NCI-H146 (cell line): ENCODE results near the gene PEX6.
"Not testable (repeated sequence)": the region's sequence is repeated elsewhere in the genome, so short reads cannot be mapped to it uniquely, and the experiment has no call there.

Experiments used
- DNase-seq: peaks from one replicate; lab custom pipeline; 2025; lab: John Stamatoyannopoulos, UW

Gene PEX6

DNA sequence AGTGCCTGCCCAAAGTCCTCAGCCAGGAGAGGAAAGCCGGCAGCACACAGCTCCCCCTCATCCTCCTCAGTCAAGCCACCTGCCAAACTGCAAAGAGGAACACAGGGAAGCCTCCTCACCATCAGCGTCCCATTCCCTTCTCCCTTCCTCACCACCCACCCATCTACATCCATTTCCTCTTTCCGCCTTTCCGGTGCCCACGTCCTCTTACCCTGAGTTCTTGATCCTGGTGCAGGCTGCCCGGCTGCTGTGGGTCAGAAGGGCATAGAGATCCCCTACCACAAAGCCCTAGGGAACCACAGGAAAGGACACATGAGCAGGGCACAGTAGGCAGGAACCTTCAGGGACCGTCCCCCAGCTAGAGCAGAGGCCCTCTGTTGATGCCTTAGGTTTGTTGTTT lies 12.4 kb downstream of the PEX6 start:
- no peak for DNase-seq

DNA sequence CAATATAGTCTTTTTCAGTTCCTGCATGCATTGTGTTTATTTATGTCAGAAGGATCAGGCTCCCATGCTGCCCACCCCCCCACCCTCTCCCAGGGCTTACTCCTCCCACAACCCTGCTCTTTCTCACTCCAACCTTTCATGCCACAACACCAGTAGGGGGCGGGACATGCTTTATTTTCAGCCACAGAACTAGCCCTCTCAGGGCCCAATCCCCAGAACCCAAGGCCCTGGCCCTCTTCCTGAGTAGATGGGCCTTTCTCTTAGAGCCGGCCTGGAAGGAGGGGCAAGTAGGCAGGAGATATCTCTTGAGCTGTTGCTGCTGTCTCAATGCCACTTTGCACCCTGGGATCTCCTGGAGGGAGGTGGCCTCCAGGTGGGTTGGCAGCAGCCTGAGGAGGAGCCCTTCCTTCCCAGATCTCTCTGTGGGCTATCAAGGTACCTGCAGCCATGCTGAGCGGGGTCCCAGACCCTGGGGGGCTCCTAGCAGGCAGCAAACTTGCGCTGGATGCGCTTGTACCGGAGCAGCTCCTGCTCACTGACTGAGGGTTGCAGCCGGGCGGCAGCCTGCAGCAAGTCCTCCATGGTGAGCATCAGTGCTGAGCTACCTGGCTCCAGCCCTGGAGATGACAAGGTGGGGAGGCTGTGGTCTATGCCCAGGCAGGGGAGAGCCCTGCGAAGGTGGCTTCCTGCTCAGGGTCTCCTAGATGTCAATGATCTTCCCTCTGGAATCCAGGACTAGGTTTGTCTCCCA lies 15.0 kb downstream of the PEX6 start:
- DNase-seq = no peak

DNA sequence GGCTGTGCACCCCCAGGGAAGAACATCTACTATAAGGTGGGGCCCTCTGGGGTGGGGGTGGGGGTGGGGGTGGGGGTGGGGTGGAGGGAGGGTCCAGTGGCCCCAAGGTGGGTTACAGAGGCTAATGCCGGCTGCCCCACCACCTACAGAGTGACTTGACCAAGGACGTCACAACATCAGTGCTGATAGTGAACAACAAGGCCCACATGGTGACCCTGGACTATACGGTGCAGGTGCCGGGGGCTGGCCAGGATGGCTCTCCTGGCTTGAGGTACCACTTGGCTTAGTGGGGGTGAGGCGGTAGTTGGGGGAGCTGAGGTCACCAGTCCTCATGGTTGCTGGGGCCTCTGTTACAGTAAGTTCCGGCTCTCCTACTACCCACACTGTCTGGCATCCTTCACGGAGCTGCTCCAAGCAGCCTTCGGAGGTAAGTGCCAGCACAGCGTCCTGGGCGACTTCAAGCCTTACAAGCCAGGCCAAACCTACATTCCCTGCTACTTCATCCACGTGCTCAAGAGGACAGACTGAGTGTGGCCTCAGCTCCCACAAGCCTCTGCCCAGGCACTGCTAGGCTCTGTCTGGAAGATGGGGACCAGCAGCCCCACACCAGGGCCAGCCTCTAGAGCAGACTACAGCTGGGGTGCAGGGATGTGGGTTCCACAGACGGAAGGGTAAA lies 15.7 kb downstream of the PEX6 start:
- DNase-seq = no peak

DNA sequence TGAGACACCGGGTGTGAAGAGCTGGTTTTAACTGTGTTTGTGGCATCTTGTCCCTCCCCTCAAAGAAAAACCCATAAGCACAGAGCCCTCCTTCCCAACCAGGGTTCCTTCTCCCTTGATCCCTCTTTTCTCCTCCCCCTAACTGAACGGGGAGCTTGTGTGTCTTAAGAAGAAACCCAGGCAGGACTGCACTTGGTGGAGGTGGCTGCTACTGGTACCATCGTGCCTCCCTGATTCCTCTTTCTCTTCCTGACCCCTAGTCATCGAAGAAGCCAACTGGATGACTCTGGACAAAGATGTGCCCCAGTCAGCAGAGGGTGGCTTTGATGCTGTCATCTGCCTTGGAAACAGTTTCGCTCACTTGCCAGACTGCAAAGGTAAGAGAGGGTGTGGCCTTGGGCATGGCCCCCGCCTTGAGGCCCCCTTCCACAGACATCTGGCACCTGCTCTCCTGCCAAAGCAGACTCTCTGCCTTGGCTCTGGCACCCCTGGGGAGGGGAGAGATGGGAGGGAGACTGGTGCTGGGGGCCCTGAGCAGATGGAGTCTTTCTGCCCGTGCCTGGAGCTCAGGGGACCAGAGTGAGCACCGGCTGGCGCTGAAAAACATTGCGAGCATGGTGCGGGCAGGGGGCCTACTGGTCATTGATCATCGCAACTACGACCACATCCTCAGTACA lies 16.3 kb downstream of the PEX6 start:
- DNase-seq = no peak

DNA sequence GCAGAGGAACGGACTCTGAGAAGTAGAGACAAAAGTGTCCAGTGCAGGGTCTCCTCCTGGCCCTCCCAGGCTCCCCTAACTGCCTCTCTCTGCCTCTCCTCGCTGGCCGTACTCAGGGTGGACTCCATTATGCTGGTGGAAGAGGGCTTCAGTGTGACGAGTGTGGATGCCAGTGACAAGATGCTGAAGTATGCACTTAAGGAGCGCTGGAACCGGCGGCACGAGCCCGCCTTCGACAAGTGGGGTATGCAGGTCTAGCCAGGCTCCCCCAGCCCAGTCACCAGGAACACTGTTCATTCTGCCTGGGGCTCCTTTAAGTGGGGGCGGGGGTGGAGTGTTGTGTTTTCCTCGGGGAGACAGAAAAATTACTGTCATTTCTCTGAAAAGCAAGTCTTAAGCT lies 16.9 kb downstream of the PEX6 start:
- DNase-seq = no peak

DNA sequence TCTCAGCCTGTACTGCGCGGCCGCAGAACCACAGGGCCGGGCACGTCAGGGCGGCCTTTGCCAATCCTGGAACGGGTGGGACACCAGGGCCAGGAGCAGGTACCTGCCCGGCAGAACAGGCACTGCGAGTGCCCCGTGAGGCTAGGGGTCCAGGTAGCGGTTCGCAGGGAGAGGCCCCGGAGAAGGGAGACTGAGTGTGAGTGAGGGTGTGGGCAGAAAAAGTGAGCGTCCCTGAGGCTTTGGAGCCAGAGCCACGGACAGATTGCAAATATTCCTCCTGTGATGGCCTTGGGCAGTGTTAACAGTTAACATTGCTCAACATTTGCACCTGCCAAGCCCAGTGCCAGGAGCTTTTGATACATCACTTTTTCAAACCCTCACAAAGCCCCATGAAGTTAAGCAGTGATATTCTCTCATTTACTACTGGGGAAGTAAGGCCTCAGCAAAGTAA lies 17.9 kb downstream of the PEX6 start:
- no peak for DNase-seq

DNA sequence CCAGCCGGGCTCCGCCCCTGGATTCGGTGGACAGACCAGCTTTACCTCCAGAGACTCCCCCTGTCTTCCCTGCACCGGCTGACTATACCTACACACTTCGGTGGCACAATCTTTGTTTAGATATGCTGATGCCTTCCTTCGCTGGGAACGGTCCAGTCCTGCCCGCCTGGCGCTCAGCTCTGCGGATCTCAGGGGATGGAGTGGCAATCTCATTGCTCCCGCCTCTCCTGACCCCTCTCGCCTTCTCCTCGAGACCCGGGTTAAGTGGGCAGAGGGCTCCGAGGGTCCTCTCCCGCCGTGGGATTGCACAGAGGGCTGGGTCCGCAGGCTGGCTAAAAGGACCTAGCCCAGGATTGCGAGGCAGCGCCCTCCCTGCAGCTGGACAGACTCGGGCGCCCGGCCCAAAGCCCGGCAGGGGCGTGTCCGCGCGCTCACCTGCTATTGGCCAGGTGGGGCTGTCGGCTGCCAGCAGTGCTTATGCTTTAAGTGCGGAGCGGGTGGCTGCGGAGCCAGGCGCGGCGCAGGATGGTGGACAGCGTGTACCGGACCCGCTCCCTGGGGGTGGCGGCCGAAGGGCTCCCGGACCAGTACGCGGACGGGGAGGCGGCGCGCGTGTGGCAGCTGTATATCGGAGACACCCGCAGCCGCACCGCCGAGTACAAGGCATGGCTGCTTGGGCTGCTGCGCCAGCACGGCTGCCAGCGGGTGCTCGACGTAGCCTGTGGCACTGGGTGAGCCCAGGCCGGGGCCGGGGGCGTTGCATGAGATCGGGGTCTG lies 18.6 kb downstream of the PEX6 start, which contains the start of gene GNMT:
TSS of gene GNMT (plus strand) at position 512 of the 777 bp plus-strand sequence. CDS start at position 526, 14 bp downstream.
- DNase-seq = peak; percentile 87

DNA sequence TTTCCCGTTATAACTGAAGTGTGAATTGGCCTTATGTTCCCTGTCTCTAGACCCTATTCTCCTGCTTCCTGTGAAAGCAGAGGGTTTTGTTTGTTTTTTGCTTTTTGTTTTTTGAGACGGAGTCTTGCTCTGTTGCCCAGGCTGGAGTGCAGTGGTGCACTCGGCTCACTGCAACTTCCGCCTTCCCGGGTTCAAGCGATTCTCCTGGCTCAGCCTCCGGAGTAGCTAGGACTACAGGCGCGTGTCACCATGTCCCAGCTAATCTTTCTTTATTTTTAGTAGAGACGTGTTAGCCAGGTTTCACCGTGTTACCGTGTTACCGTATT lies 19.1 kb downstream of the PEX6 start:
- no peak for DNase-seq

DNA sequence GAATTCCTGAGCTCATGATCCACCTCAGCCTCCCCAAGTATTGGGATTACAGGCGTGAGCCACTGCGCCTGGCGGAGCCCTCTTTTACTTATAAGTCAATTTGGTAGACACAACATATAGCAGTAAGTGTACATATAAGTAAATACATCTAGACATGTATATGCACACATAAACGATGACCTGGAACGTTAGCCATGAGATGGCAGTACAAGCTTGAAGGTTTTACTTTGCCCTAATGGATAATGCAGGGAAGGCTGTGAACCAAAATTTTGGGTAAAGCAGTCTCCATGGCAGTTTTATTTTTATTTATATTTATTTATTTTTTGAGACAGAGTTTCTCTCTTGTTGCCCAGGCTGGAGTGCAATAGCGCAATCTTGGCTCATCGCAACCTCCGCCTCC lies 20.9 kb downstream of the PEX6 start:
- no peak for DNase-seq

DNA sequence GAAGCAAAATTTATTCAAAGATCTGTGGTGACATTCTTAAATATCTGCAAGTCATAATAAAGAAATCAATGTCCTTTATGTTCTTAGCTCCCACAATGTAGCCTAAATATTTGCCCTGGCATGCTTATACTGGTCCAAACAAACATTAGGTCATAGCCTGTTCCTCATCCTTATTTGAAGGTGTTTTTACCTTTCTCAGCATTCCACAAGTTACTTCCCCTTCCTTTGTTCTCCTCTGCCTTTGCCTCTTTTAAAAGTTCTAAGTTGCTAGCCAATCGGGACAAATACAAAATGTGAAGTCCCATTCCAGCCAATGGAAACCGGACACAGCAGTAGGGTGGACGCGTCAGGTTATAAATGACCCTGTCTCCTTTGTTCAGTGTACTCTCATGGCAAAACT lies 24.6 kb downstream of the PEX6 start:
- DNase-seq = not testable (repeated sequence)

DNA sequence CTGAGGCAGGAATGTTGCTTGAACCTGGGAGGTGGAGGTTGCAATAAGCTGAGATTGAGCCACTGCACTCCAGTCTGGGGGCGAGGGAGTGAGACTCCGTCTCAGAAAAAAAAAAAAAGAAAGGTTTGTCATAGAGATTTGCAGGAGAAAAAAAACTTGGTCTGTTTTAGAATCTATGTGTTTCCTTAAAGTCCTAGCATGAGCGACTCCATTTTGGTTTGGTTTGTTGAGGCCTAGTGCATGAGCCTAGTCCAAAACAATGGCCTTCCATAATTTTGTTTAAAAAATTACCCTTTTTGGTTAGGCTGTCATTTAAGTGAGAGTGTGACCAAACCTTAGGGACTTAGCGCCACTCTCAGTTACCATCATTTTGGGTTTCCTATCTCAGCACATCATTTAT lies 26.6 kb downstream of the PEX6 start:
- no peak for DNase-seq

DNA sequence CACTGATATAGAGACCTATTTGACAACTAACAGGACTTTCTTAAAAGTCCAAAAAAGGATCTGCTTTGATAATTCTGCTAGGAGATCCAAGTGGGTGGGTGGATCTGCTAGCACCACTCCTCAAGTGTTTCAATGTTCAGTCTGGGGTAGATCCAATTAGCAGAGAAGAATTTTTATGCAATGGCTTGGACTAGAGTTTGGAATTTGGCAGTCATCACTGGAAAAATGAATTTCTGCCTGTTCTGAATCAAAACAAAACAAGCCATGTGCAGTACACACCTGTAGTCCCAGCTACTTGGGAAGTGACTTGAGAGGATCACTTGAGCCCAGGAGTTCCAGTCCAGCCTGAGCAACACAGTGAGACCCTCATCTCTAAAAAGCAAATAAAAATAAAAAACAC lies 31.0 kb downstream of the PEX6 start:
- DNase-seq = no peak

DNA sequence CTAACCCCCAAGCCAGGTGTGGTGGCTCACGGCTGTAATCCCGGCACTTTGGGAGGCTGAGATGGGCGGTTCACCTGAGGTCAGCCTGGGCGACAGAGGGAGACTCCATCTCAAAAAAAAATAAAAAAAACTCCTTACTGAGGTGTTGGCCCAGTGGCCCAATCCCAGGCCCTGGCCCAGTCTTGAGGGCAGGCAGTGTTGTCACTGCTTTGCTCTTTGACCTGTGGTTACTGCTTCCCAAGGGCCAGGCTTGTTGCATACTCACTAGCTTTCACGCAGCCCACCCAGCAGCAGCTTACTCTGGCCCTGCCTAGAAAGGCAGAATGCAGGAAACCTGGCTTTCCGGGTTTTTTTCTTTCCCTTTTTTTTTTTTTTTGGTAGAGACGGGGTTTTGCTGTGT lies 36.5 kb downstream of the PEX6 start:
- DNase-seq = no peak

DNA sequence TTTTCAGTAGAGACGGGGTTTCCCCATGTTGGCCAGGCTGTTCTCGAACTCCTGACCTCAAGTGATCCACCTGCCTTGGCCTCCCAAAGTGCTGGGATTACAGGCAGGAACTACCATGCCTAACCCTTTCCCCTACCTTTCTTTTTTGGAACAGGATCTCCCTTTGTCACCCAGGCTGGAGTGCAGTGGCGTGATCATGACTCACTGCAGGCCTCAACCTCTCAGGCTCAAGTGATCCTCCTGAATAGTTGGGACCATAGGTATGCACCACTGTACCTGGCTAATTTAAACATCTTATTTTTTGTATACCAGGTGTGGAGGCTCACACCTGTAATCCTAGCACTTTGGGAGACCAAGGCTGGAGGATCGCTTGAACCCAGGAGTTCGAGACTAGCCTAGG lies 37.6 kb downstream of the PEX6 start:
- not testable (repeated sequence) for DNase-seq

DNA sequence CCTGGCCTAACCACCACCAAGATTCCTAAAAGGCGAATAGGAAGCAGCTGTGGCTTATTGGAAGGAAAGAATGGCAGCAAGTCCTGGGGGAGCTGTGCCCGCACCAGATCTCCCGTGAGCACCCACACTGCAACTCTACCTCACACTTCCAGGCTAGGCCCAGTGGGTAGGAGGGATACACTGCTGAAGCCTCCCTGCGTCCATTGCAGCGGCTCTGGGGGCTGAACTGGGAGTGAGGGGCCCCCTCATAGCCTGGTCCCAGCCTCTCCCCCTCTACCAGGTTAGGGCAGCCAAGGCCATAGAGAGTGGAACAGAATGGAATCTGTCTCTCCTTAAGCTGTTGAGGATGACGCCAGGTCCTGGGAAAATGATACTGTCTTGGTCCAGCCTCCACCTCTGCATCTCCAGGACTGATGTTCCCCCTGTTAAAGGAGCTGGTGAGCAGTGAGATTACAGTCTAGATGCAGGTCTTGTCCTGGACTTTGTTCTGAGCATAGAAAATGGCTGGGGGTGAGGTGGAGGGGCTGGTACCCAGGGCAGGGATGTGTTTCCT lies 38.4 kb downstream of the PEX6 start:
- no peak for DNase-seq

DNA sequence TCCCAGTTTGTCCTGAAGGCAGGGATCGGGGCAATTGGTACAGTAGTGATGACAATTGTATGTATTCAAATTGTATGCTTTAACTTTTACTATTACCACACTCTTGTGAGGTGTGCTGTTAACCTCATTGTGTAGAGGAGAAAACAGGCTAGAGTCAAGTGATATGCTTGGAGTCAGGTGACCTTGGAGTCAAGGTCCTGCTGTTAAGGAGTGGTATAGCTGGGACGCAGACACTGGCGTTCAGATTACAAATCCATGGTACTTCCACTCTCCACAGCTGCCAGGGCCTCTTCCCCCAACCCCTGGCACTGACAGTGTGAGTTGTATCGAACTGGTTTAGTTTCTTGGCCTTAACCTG lies 39.2 kb downstream of the PEX6 start:
- no peak for DNase-seq

DNA sequence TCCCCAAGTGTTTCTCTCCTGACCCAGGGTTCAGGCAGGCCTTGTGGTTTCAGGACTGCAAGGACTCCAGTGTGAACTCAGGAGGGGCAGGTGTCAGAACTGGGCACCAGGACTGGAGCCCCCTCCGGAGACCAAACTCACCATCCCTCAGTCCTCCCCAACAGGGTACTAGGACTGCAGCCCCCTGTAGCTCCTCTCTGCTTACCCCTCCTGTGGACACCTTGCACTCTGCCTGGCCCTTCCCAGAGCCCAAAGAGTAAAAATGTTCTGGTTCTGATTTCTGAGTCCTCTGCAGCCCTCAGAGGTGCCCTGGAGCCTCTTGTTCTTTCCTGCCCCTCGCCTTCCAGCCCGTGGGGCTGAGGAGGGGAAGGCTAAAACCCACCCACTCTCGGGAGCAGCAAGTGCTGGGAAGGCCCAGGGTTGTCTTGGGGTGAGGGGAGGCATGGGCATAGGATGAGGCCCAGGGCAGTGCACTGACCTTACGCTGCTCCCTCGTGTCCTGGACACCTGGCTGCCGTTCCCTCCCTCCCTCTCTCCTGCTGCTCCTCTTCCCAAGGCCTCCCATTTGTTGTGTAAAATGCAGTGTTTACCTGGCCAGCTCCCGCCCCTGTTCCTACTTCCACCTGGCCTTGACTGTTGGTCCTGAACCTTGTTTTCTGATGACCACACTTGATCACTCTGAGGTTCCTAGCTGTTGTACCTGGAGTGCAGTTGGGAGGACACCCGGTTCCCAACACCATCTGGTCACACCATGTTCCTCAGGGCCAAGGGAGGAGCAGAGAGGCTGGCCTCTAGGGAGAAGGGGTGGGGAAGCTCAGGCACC lies 39.8 kb downstream of the PEX6 start:
- DNase-seq = no peak

DNA sequence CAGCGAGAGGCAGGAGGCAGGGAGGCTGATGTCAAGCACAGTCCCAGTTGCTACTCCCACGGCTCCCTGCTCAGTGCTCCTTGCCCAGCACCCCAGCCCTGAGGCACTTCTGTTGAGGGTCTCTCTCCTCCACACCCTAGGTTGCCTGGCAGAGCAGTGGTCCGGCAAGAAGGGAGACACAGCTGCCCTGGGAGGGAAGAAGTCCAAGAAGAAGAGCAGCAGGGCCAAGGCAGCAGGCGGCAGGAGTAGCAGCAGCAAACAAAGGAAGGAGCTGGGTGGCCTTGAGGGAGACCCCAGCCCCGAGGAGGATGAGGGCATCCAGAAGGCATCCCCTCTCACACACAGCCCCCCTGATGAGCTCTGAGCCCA lies 40.6 kb downstream of the PEX6 start:
- DNase-seq = no peak

DNA sequence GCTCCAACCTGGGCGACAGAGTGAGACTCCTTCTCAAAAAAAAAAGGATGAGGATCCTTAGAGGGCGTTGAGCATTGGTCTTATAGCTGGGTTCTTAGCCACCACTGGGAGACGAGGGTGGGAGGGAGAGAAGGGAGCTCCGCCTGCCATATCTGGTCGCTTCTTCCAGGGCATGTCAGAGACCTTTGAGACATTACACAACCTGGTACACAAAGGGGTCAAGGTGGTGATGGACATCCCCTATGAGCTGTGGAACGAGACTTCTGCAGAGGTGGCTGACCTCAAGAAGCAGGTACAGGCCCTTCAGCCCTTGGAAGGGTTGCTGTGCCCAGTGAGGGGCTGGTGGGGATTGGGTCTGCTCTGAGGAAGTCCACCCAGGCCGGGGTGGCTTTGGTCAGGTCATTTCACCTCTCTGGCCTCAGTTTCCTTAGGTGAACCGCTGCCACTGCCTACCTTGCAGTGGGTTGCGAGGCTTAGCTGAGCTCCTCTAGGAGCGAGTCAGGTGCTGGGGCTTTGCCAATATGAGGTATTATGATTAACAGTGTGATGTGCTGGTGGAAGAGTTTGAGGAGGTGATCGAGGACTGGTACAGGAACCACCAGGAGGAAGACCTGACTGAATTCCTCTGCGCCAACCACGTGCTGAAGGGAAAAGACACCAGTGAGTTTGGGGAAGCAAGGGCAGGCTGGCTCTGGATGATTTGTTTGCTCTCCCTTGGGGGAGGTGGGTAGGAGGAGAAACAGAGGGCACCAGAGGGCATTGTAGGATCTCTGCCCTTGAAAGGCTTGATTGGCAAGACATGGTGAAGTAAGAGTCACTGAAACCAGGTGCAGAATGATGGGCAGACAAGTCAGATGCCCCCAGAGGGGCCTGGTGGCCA lies 41.2 kb downstream of the PEX6 start:
- DNase-seq = no peak

DNA sequence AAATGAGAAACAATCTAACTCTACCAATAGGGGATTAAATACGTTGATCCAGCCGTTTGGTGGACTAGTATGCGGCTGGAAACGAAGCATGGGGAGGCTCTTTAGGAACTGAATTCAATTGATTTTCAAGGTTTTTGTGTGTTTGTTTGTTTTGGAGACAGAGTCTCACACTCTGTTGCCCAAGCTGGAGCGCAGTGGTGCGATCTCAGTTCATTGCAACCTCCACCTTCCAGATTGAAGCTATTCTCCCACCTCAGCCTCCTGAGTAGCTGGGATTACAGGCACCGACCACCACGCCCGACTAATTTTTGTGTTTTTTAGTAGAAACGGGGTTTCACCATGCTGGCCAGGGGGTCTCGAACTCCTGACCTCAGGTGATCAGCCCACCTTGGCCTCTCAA lies 42.6 kb downstream of the PEX6 start:
- no peak for DNase-seq
